B cell (primary cell): ENCODE measurements around the gene NRF1. TPM values are rescaled to one million over a fixed set of nuclear protein-coding genes. Genes with fewer than 3 reads are reported as not detected.

ENCODE experiments used
- ATAC-seq: fragments of 200-7000 bp; cut with Tn5 transposase; one replicate; pipeline ENCODE4 v1.10.0; 2021; ENCODE audit warnings: low read depth, mild to moderate bottlenecking, moderate number of reproducible peaks, moderate library complexity
- CTCF ChIA-PET: fragments of 350-600 bp; sonication (Branson Sonifier 250); formaldehyde crosslinking; loops from one replicate; lab custom pipeline; 2021; ENCODE audit warnings: antibody characterized with exemption, inconsistent platforms; lab: Charles Lee
- POLR2A ChIA-PET: fragments of 350-600 bp; sonication (Branson Sonifier 250); formaldehyde crosslinking; loops from one replicate; lab custom pipeline; 2021; ENCODE audit warnings: antibody characterized with exemption; lab: Charles Lee
- DNase-seq: peaks from one replicate; pipeline ENCODE4 v3.0.0; 2013
- H2AFZ ChIP-seq: 2 replicates; pipeline ENCODE4 v1.6.1; 2012; ENCODE audit warnings: mild to moderate bottlenecking, low read depth, low read length; ENCODE audit not compliant: insufficient read depth, poor library complexity, severe bottlenecking
- H3K27ac ChIP-seq, 2 donors: 1 replicate in 1 of 2; 2 replicates in 1 of 2; pipeline ENCODE4 v1.5.1; 2012 to 2013; ENCODE audit warnings: low read length in 2 of 2, mild to moderate bottlenecking in 2 of 2, moderate library complexity in 1 of 2
- H3K27me3 ChIP-seq, 4 experiments: fragments of 200-600 bp in 1 of 4; sonication (generic) in 1 of 4; replicated peaks in 1 of 4; 1 replicate in 2 of 4; 2 replicates in 2 of 4; pipeline versions ENCODE4 v1.6.1 to v1.7.0; 2013 to 2016; ENCODE audit warnings: low read length in 3 of 4, mild to moderate bottlenecking in 2 of 4, mixed read lengths in 1 of 4, moderate library complexity in 1 of 4; ENCODE audit not compliant: insufficient read depth in 4 of 4, control insufficient read depth in 3 of 4; ENCODE audit errors: control extremely low read depth in 1 of 4
- H3K36me3 ChIP-seq, 2 experiments: replicated peaks in 1 of 2; 1 replicate in 1 of 2; 2 replicates in 1 of 2; pipeline versions ENCODE4 v1.6.1 to v1.7.1; 2013; ENCODE audit warnings: low read length in 1 of 2; ENCODE audit not compliant: insufficient read depth in 2 of 2, control insufficient read depth in 1 of 2; ENCODE audit errors: control extremely low read depth in 1 of 2, extremely low read depth in 1 of 2
- H3K4me1 ChIP-seq, 2 donors: fragments of 200-600 bp in 1 of 2; sonication (generic) in 1 of 2; 1 replicate in 1 of 2; 2 replicates in 1 of 2; pipeline versions ENCODE4 v1.5.1 to v1.6.1; 2013 to 2017; ENCODE audit warnings: low read length in 2 of 2; ENCODE audit not compliant: control insufficient read depth in 2 of 2, insufficient read depth in 2 of 2
- H3K4me2 ChIP-seq: replicated peaks from 2 replicates; pipeline ENCODE3; 2012; ENCODE audit warnings: mild to moderate bottlenecking, low read depth, low read length; ENCODE audit not compliant: poor library complexity, severe bottlenecking
- H3K4me3 ChIP-seq, 5 experiments: fragments of 200-600 bp in 1 of 5; sonication (generic) in 1 of 5; 1 replicate in 3 of 5; 2 replicates in 2 of 5; pipeline versions ENCODE4 v1.5.1 to v1.7.0; 2011 to 2016; ENCODE audit warnings: low read length in 4 of 5, mild to moderate bottlenecking in 4 of 5, low read depth in 2 of 5, control low read depth in 1 of 5, moderate library complexity in 1 of 5; ENCODE audit not compliant: insufficient read depth in 1 of 5; ENCODE audit errors: control extremely low read depth in 1 of 5, extremely low read depth in 1 of 5
- H3K79me2 ChIP-seq: fragments of 200-600 bp; sonication (generic); one replicate; pipeline ENCODE4 v1.6.0; 2016; ENCODE audit warnings: low read length; ENCODE audit not compliant: control insufficient read depth, insufficient read depth
- H3K9ac ChIP-seq: fragments of 200-600 bp; sonication (generic); 2 replicates; pipeline ENCODE4 v1.6.1; 2017; ENCODE audit warnings: mild to moderate bottlenecking, low read length, moderate library complexity
- H3K9me3 ChIP-seq, 3 donors: one replicate each; pipeline versions ENCODE4 v1.6.1 to v1.7.1; 2013; ENCODE audit warnings: low read length in 2 of 3; ENCODE audit not compliant: control insufficient read depth in 2 of 3, insufficient read depth in 1 of 3; ENCODE audit errors: control extremely low read depth in 1 of 3
- H4K20me1 ChIP-seq: 2 replicates; pipeline ENCODE4 v1.6.0; 2012; ENCODE audit warnings: mild to moderate bottlenecking, low read length; ENCODE audit not compliant: insufficient read depth, control insufficient read depth, poor library complexity, severe bottlenecking
- H3K27ac Mint-ChIP-seq: one replicate; pipeline ENCODE4 v1.8.0; 2021; ENCODE audit warnings: mixed read lengths
- H3K27me3 Mint-ChIP-seq: one replicate; pipeline ENCODE4 v1.8.0; 2021; ENCODE audit warnings: mixed read lengths
- H3K4me1 Mint-ChIP-seq: one replicate; pipeline ENCODE4 v1.8.0; 2021; ENCODE audit warnings: mixed read lengths
- H3K4me3 Mint-ChIP-seq: one replicate; pipeline ENCODE4 v1.8.0; 2021; ENCODE audit warnings: mixed read lengths
- H3K9me3 Mint-ChIP-seq: one replicate; pipeline ENCODE4 v1.8.0; 2022; ENCODE audit warnings: mixed read lengths; ENCODE audit not compliant: insufficient read depth
- EZH2 ChIP-seq: IDR thresholded peaks from 2 replicates; pipeline ENCODE4 v1.6.1; 2012; ENCODE audit warnings: borderline replicate concordance, low read depth, mild to moderate bottlenecking, moderate library complexity, low read length; ENCODE audit not compliant: insufficient read depth, poor library complexity, severe bottlenecking
- WGBS: methylation state at CpG from one replicate; pipeline ENCODE4 v1.1.5; 2013; ENCODE audit warnings: missing lambda C conversion rate; ENCODE audit not compliant: insufficient coverage; 5-methylcytosine and 5-hydroxymethylcytosine counted together
- intact Hi-C: fragments of 100-400 bp; cut with micrococcal nuclease; formaldehyde crosslinking; loops from one replicate; pipeline ENCODE4 v1.10.0; 2022
- polyA plus RNA-seq: library from polyadenylated mRNA; depleted of rRNA; stranded (reverse); fragments of >200 nt; gene quantifications from 2 replicates; pipeline ENCODE4 v1.2.3, GENCODE V29; 2012
- total RNA-seq, 2 donors: library from RNA; stranded (reverse); fragments of 120-200 nt in 1 of 2; gene quantifications; 1 replicate in 1 of 2; 2 replicates in 1 of 2; pipeline versions ENCODE4 v1.2.3 to v1.2.4, GENCODE V29; 2013 to 2022
- TF ChIP-seq, protein P1 (sequence below): fragments of 200-600 bp; IDR thresholded peaks from one replicate; pipeline ENCODE4 v1.8.0; 2022; ENCODE audit warnings: antibody characterized with exemption, mild to moderate bottlenecking

Gene NRF1
- total and polyA plus RNA-seq, 2 donors (not counting 1 experiment from before 2014, with no cell fraction given): 19.6 to 53.0 TPM

DNA sequence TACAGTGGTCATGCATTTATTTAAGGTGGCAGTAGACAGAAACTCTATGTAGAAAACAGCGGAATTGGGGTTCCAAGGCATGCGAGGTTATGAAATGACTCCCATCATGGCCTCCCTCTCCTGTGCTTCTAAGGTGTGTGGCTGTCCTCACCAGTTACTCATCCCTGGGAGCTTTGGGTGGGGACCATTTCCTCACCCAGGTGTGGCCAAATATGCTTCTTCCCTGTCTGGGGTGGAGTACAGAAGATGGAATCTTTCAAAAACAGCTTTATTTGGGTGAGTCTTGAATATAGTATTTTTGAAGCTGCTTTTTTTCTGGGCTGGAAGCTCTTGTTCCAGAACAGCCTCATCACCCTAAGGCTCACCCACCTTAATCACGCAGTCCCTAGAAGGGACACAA lies 139.0 kb downstream of the NRF1 start:
- WGBS: 100% methylated on average over 2 of the region's 3 CpGs
- Mint-ChIP-seq H3K27me3 (no peaks in the 10 kb centered on the region), H3K9me3 (no peaks in the 10 kb centered on the region), H3K27ac (no peak overlapping the region), H3K4me1 (no peaks in the 10 kb centered on the region), H3K4me3 (no peak overlapping the region)
- H3K27ac ChIP-seq: no peak overlapping the region
- H3K36me3 ChIP-seq: peaks cover 4 to 42% of the 10 kb centered on the region in 2 experiments
- no peaks in the 10 kb centered on the region for H3K9me3 ChIP-seq
- no peaks in the 10 kb centered on the region for H3K4me1 ChIP-seq
- TF ChIP-seq EZH2: no peak
- TF ChIP-seq, protein P1, sequence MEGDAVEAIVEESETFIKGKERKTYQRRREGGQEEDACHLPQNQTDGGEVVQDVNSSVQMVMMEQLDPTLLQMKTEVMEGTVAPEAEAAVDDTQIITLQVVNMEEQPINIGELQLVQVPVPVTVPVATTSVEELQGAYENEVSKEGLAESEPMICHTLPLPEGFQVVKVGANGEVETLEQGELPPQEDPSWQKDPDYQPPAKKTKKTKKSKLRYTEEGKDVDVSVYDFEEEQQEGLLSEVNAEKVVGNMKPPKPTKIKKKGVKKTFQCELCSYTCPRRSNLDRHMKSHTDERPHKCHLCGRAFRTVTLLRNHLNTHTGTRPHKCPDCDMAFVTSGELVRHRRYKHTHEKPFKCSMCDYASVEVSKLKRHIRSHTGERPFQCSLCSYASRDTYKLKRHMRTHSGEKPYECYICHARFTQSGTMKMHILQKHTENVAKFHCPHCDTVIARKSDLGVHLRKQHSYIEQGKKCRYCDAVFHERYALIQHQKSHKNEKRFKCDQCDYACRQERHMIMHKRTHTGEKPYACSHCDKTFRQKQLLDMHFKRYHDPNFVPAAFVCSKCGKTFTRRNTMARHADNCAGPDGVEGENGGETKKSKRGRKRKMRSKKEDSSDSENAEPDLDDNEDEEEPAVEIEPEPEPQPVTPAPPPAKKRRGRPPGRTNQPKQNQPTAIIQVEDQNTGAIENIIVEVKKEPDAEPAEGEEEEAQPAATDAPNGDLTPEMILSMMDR: no peak
- no peak overlapping the region for H3K4me2 ChIP-seq
- ATAC-seq (no peak), DNase-seq (no peak)
- H3K4me3 ChIP-seq: no peak overlapping the region
- H3K79me2 ChIP-seq: no peaks in the 10 kb centered on the region
- ChIA-PET CTCF (no interaction called here), POLR2A (no interaction called here)
- H3K9ac ChIP-seq: no peak overlapping the region
- no peaks in the 10 kb centered on the region for H4K20me1 ChIP-seq
- intact Hi-C loops: no loop called here
- H2AFZ ChIP-seq: no peak overlapping the region
- H3K27me3 ChIP-seq: no peaks in the 10 kb centered on the region

DNA sequence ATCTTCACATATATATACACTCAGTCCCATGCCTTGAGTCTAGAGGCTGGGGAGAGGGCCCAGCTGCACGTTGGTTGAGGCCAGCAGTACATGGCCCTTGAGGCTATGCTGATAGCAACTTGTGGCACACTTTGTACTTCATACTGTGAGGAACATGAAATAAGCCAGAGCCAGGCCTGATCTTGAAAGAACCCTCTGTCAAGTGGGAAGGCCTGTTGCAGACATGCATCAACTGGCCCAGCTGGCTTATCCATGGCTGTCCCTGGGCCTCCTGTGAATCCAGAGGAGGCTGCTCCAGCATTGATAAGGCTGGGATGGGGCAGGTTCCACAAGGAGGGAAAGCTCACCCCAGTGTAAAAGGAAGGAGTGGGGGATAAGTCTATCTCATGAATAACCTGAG lies 140.4 kb downstream of the NRF1 start:
- Histone ChIP-seq H3K4me3 (no peak overlapping the region), H3K9ac (no peak overlapping the region), H3K36me3 (peaks cover 2 to 44% of the 10 kb centered on the region in 2 experiments), H3K27ac (no peak overlapping the region), H4K20me1 (no peaks in the 10 kb centered on the region), H2AFZ (no peak overlapping the region), H3K4me1 (no peaks in the 10 kb centered on the region), H3K27me3 (no peaks in the 10 kb centered on the region), H3K4me2 (no peak overlapping the region), H3K9me3 (no peaks in the 10 kb centered on the region), H3K79me2 (no peaks in the 10 kb centered on the region)
- no peaks in the 10 kb centered on the region for H3K4me1 Mint-ChIP-seq
- ATAC-seq (no peak), DNase-seq (no peak)
- no peak overlapping the region for H3K27ac Mint-ChIP-seq
- no peaks in the 10 kb centered on the region for H3K27me3 Mint-ChIP-seq
- 100% methylated on average over 1 of the region's 1 CpG for WGBS
- POLR2A ChIA-PET: no interaction called here
- no peak overlapping the region for H3K4me3 Mint-ChIP-seq
- H3K9me3 Mint-ChIP-seq: no peaks in the 10 kb centered on the region
- intact Hi-C loops: no loop called here
- CTCF ChIA-PET: interaction anchor here (0.7 kb wide), 1 partner anchor 9 kb away, joined by 3 read pairs; no protein-coding TSS in a partner anchor
- TF ChIP-seq, protein P1: no peak
- no peak for TF ChIP-seq EZH2
